HepG2 (cell line): ENCODE results near the gene PPP1R13L. TPM values are rescaled to one million over a fixed set of nuclear protein-coding genes. Genes with fewer than 3 reads are reported as not detected.
A peak's percentile ranks its signal among the peaks of the same experiment; 100 is the strongest.

ENCODE experiments used
- ARNT2 ChIP-seq: sonication (generic); formaldehyde crosslinking; IDR thresholded peaks from 2 replicates; pipeline ENCODE4 v1.8.0; 2022; ENCODE audit warnings: mild to moderate bottlenecking, low read depth, missing genetic modification reagents, moderate library complexity
- CREB1 ChIP-seq, 2 experiments: fragments of 450-650 bp in 1 of 2; IDR thresholded peaks; 2 replicates each; pipeline ENCODE4 v1.6.1; 2016 to 2017; ENCODE audit warnings: control low read depth in 1 of 2, mild to moderate bottlenecking in 1 of 2, missing compliant biosample characterization in 1 of 2, missing genetic modification characterization in 1 of 2
- EZH2 ChIP-seq: conservative IDR thresholded peaks from 2 replicates; pipeline ENCODE4 v1.6.1; 2012; ENCODE audit warnings: mild to moderate bottlenecking, low read depth, low read length, moderate library complexity
- FOSL2 ChIP-seq: sonication (generic); formaldehyde crosslinking; IDR thresholded peaks from 2 replicates; pipeline ENCODE4 v1.4.0; 2020; ENCODE audit warnings: missing genetic modification reagents
- FOXC1 ChIP-seq: sonication (generic); formaldehyde crosslinking; IDR thresholded peaks from 2 replicates; pipeline ENCODE4 v1.8.0; 2022; ENCODE audit warnings: mild to moderate bottlenecking, missing genetic modification reagents, borderline replicate concordance
- GABPB1 ChIP-seq: IDR thresholded peaks from 2 replicates; pipeline ENCODE4 v1.6.1; 2016; ENCODE audit warnings: mild to moderate bottlenecking, missing genetic modification reagents, moderate library complexity, missing compliant biosample characterization
- HCFC1 ChIP-seq: fragments of 150-350 bp; IDR thresholded peaks from 2 replicates; pipeline ENCODE4 v1.6.1; 2014; ENCODE audit warnings: low read depth, low read length
- JUN ChIP-seq: sonication (generic); formaldehyde crosslinking; IDR thresholded peaks from 2 replicates; pipeline ENCODE4 v1.4.0; 2020; ENCODE audit warnings: mild to moderate bottlenecking, missing genetic modification reagents
- PHF21A ChIP-seq: sonication (generic); formaldehyde crosslinking; IDR thresholded peaks from 2 replicates; pipeline ENCODE4 v1.5.0; 2020; ENCODE audit warnings: mild to moderate bottlenecking, missing genetic modification reagents
- RBFOX2 ChIP-seq: fragments of 200-400 bp; formaldehyde crosslinking; IDR thresholded peaks from 2 replicates; pipeline ENCODE4 v1.6.1; 2017; ENCODE audit warnings: low read depth, mild to moderate bottlenecking, low read length
- REXO4 ChIP-seq: sonication (generic); formaldehyde crosslinking; IDR thresholded peaks from 2 replicates; pipeline ENCODE4 v1.8.0; 2022; ENCODE audit warnings: missing genetic modification reagents, mild to moderate bottlenecking, borderline replicate concordance
- YEATS4 ChIP-seq: sonication (generic); formaldehyde crosslinking; IDR thresholded peaks from 2 replicates; pipeline ENCODE4 v1.4.0; 2020; ENCODE audit warnings: missing genetic modification reagents, borderline replicate concordance
- ZBTB3 ChIP-seq: sonication (generic); formaldehyde crosslinking; IDR thresholded peaks from 2 replicates; pipeline ENCODE4 v1.4.0; 2020; ENCODE audit warnings: low read depth, mild to moderate bottlenecking, moderate library complexity, missing genetic modification reagents, borderline replicate concordance
- ZFP82 ChIP-seq: sonication (generic); formaldehyde crosslinking; IDR thresholded peaks from 2 replicates; pipeline ENCODE4 v1.5.1; 2020; ENCODE audit warnings: mild to moderate bottlenecking, missing genetic modification reagents, borderline replicate concordance
- ZNF205 ChIP-seq: IDR thresholded peaks from 2 replicates; pipeline ENCODE4 v1.6.1; 2018; ENCODE audit warnings: missing biosample characterization, missing genetic modification reagents
- ZNF383 ChIP-seq: sonication (generic); formaldehyde crosslinking; IDR thresholded peaks from 2 replicates; pipeline ENCODE4 v1.4.0; 2020; ENCODE audit warnings: missing genetic modification reagents, mild to moderate bottlenecking, borderline replicate concordance
- ZNF468 ChIP-seq: sonication (generic); formaldehyde crosslinking; IDR thresholded peaks from 2 replicates; pipeline ENCODE4 v1.8.0; 2022; ENCODE audit warnings: mild to moderate bottlenecking, moderate library complexity, missing genetic modification reagents
- ZNF615 ChIP-seq: sonication (generic); formaldehyde crosslinking; IDR thresholded peaks from 2 replicates; pipeline ENCODE4 v1.5.0; 2020; ENCODE audit warnings: mild to moderate bottlenecking, missing genetic modification reagents, borderline replicate concordance
- polyA plus RNA-seq, 8 experiments: library from polyadenylated mRNA; depleted of rRNA in 3 of 8; stranded (reverse) in 7 of 8; unstranded in 1 of 8; fragments of >200 nt; fragmentation: Illumina TruSeq in 4 of 8; extraction: Trizol in 4 of 8; gene quantifications; 2 replicates each; pipeline versions ENCODE4 v1.2.1 to v1.2.3, GENCODE V29; 2011 to 2016; ENCODE audit warnings: low read depth in 4 of 8, missing spikeins in 1 of 8, mixed read lengths in 1 of 8; ENCODE audit not compliant: insufficient read depth in 1 of 8
- total RNA-seq, 5 experiments: library from RNA; depleted of rRNA; stranded (reverse); fragments of >200 nt; fragmentation: Illumina TruSeq; extraction: Trizol; gene quantifications; 2 replicates each; pipeline ENCODE4 v1.2.3, GENCODE V29; 2016; ENCODE audit warnings: low read depth in 1 of 5
- TF ChIP-seq, protein P1 (sequence below): IDR thresholded peaks from 2 replicates; pipeline ENCODE4 v1.6.1; 2016; ENCODE audit warnings: missing compliant biosample characterization, missing genetic modification reagents, borderline replicate concordance
- TF ChIP-seq, protein P2 (sequence below): sonication (generic); formaldehyde crosslinking; IDR thresholded peaks from 2 replicates; pipeline ENCODE4 v1.4.0; 2020; ENCODE audit warnings: mild to moderate bottlenecking, missing genetic modification reagents
- TF ChIP-seq, protein P3 (sequence below): fragments of 450-650 bp; IDR thresholded peaks from 2 replicates; pipeline ENCODE4 v1.6.1; 2017; ENCODE audit warnings: mild to moderate bottlenecking
- TF ChIP-seq, protein P4 (sequence below): sonication (generic); formaldehyde crosslinking; IDR thresholded peaks from 2 replicates; pipeline ENCODE4 v1.4.0; 2020; ENCODE audit warnings: mild to moderate bottlenecking, missing genetic modification reagents

The PPP1R13L gene
- total and polyA plus RNA-seq, 2 of the 13 experiments (the other 11 are each of a cell fraction or from before 2014, with no cell fraction given) = 1.3 to 6.6 TPM

DNA sequence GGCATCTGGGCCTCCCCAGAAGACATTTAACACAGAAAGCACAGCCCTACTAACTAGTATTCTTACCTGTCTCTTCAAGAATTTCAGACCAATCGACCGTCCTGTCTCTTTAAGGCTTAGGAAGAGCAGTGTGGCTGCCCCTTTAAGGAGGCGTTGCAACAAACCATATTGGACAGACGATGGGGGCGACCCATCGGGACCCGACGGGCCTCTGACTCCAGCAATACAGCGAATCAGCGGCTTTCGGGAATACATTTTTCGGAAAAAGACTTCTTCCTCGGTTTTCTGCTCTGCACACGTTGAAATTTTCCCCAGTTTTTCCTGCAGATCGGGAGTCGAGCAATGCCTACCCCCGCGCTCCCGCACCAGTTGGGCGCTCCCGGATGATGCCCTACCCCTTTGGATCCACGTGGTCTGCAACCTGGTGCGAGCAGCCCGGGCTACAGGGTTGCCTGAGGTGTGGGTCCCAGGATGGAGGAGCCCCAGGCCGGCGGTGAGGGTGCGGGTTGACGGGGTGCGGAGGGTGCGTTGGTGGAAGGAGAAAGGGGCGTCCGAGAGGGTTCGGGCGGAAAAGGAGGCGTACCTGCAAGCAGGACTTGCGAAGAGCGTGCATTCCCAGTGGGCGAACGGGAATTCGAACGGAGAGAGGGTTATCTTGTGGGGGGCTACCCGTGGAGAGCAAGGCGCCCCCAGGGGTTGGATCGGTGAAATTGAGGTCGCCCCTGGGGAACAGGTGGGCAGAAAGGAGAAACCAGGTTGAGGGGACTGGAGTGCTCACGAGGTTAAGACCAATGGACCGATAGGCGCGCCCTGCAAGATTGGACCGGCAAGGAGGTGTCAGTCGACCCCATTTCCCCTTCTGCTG is 1.6 kb upstream of the PPP1R13L start, which contains the start of gene POLR1G (continued):
- TF ChIP-seq ZNF615 (CRISPR knock-in tag) (no peak), PHF21A (peak; percentile 39; the same call in 1 of the 2 replicates), ZNF383 (CRISPR knock-in tag) (no peak), CREB1 (IDR thresholded peaks at IDR 0.05) (peak; percentile 65), CREB1 (CRISPR knock-in tag; IDR thresholded peaks at IDR 0.05) (peak; percentile 89), EZH2 (no peak), ARNT2 (CRISPR knock-in tag) (0 out of 2 replicates have a peak, but pooled peaks have one; percentile 30), ZNF205 (CRISPR knock-in tag) (no peak), FOXC1 (CRISPR knock-in tag) (peak; percentile 31; the same call in 1 of the 2 replicates), YEATS4 (peak; percentile 66), JUN (no peak), GABPB1 (peak; percentile 84), FOSL2 (peak; percentile 51; the same call in 1 of the 2 replicates), ZNF468 (CRISPR knock-in tag) (no peak), RBFOX2 (peak; percentile 76), ZFP82 (CRISPR knock-in tag) (0 out of 2 replicates have a peak, but pooled peaks have one; percentile 36), REXO4 (no peak), ZBTB3 (CRISPR knock-in tag) (0 out of 2 replicates have a peak, but pooled peaks have one; percentile 43), HCFC1 (peak; percentile 51; the same call in 1 of the 2 replicates)
- TF ChIP-seq, protein P1, sequence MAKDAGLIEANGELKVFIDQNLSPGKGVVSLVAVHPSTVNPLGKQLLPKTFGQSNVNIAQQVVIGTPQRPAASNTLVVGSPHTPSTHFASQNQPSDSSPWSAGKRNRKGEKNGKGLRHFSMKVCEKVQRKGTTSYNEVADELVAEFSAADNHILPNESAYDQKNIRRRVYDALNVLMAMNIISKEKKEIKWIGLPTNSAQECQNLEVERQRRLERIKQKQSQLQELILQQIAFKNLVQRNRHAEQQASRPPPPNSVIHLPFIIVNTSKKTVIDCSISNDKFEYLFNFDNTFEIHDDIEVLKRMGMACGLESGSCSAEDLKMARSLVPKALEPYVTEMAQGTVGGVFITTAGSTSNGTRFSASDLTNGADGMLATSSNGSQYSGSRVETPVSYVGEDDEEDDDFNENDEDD = peak; percentile 44; the same call in 1 of the 2 replicates
- TF ChIP-seq, protein P2, sequence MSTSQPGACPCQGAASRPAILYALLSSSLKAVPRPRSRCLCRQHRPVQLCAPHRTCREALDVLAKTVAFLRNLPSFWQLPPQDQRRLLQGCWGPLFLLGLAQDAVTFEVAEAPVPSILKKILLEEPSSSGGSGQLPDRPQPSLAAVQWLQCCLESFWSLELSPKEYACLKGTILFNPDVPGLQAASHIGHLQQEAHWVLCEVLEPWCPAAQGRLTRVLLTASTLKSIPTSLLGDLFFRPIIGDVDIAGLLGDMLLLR (CRISPR knock-in tag) = peak; percentile 98
- TF ChIP-seq, protein P3, sequence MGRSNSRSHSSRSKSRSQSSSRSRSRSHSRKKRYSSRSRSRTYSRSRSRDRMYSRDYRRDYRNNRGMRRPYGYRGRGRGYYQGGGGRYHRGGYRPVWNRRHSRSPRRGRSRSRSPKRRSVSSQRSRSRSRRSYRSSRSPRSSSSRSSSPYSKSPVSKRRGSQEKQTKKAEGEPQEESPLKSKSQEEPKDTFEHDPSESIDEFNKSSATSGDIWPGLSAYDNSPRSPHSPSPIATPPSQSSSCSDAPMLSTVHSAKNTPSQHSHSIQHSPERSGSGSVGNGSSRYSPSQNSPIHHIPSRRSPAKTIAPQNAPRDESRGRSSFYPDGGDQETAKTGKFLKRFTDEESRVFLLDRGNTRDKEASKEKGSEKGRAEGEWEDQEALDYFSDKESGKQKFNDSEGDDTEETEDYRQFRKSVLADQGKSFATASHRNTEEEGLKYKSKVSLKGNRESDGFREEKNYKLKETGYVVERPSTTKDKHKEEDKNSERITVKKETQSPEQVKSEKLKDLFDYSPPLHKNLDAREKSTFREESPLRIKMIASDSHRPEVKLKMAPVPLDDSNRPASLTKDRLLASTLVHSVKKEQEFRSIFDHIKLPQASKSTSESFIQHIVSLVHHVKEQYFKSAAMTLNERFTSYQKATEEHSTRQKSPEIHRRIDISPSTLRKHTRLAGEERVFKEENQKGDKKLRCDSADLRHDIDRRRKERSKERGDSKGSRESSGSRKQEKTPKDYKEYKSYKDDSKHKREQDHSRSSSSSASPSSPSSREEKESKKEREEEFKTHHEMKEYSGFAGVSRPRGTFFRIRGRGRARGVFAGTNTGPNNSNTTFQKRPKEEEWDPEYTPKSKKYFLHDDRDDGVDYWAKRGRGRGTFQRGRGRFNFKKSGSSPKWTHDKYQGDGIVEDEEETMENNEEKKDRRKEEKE = no peak
- TF ChIP-seq, protein P4, sequence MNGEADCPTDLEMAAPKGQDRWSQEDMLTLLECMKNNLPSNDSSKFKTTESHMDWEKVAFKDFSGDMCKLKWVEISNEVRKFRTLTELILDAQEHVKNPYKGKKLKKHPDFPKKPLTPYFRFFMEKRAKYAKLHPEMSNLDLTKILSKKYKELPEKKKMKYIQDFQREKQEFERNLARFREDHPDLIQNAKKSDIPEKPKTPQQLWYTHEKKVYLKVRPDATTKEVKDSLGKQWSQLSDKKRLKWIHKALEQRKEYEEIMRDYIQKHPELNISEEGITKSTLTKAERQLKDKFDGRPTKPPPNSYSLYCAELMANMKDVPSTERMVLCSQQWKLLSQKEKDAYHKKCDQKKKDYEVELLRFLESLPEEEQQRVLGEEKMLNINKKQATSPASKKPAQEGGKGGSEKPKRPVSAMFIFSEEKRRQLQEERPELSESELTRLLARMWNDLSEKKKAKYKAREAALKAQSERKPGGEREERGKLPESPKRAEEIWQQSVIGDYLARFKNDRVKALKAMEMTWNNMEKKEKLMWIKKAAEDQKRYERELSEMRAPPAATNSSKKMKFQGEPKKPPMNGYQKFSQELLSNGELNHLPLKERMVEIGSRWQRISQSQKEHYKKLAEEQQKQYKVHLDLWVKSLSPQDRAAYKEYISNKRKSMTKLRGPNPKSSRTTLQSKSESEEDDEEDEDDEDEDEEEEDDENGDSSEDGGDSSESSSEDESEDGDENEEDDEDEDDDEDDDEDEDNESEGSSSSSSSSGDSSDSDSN = peak; percentile 38
